NCI-H2107 treated with DMSO at 0.1 percent for 48 hours (cell line): ENCODE results near the gene MBP.

Experiments used
- DNase-seq: peaks from one replicate; lab custom pipeline; 2025; ENCODE audit not compliant: unreplicated experiment; lab: John Stamatoyannopoulos, UW

Gene MBP

DNA sequence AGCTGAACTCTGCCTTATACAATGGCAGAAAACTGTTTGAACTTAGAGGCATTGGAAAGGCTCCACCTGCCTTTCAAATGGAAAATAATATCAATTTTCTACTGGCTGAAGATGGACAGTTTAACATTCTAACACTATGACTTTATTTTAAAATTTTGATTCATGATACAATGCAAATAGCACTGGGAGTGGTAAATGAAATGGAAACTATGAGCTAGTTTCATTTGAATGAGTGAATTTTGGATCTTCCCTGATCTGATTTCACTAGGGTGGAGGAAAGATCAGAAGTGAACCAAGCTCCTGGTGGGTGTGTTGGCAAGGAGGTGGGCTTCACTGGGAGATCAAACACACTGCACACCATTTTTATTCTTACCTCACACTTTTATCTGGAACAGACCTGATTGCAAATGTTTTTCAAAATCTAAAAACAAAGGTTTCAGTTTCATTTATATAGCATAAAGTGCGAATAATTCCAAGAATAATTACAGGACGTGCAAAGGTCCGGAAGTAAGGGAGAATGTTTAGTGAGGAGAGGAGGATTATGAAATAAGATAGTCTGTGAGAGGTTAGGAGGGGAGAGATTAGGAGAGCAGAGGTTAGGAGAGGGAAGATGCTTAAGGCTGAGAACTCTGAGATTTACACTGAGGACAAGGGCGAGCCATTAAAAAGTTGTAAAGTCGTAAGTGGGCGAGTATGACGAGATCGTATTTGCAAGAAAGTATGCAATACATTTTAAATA, 18.6 kb upstream of the MBP start:
- no peak for DNase-seq

DNA sequence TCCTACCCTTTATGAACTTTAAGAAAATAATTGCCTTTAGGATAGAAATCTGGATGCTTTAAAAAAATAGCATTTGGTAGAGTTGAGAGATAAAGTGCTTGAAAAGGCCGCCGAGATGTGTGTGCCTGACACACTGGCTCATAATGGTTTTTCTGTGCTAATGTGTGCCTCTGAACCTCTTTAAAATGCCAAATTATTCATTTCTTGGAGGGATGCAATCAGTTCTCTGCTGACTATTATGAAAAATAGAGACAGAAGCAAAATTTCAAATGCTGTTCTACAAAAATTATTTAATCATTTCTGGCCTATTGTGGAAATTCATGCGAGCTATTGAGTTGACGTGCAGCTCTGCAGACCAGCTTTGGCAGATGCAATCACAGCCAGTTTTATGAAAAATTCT, 18.0 kb upstream of the MBP start:
- no peak for DNase-seq

DNA sequence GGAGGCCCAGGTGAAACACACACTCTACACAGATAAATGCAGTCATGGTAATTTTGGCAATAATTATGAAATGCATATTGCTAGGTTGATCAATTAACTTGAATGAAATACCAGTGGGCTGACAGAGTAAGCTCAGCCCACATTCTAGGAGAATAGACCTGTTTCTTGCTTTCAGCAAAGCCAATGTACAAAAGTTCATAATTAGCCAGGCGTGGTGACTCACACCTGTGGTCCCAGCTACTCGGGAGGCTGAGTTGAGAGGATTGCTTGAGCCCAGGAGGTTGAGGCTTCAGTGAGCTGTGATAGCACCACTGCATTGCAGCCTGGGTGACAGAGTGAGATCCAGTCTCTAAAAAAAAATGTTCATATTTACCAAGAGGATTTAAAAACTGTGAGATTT, 15.7 kb upstream of the MBP start:
- DNase-seq: no peak

DNA sequence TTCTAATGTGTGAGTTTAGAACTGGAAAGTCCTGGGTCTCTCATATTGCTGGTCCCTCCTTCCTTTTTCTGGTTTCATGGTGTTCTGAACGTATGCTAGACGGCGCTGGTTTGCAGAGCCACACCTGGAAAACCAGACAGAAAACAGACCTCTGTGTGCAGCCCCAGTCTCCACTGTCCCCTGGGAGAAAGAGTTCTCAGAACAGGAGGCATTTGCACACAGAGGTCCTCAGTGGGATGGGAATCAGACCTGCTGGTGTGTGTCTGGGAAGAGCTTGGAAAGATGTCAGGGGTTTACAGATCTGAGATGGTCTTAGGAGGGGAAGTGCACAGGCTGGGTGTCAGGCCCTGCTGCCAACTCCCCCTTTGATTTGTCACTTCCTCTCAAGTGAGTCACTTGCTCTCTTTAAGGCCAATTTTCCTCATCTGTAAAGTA, 14.9 kb upstream of the MBP start:
- DNase-seq: no peak

DNA sequence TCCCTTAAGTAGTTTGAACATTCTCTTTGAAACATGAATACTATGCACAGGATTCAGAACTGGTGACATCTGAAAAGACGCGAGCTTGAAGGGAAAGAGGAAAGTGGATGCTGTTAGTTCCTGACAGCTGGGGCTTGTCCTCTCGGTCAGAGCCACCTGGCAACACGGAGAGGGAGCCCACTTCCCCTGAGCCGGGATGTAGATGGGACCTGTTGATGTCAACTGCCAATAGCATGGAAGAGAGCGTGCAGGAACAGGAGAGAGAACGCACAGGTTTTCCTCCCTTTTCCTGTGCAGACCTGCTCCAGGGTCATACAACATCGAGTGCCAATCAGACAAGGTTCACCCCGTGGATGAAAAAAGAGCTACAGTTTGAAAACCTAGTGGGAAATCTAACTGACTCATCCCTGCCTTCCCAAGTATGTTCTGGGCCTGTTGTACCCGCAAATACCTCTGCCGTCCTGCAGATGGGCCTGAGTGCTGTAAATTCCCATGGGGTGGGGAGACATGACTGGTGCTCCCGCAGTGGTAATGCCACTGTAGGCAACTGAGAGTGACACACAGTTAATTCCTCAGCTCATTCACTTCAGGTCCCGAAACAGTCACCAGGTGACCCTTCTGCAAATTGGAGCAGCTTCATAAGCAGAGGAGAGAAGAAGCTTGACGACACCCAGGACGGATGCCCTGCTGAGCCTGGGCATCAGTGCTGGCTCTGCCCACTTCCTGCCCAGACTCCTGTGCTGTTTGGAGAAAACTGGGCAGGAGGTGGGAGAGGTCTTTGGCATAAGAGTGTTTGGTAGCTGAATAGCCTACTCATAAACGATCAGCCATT, 13.9 kb upstream of the MBP start:
- no peak for DNase-seq

DNA sequence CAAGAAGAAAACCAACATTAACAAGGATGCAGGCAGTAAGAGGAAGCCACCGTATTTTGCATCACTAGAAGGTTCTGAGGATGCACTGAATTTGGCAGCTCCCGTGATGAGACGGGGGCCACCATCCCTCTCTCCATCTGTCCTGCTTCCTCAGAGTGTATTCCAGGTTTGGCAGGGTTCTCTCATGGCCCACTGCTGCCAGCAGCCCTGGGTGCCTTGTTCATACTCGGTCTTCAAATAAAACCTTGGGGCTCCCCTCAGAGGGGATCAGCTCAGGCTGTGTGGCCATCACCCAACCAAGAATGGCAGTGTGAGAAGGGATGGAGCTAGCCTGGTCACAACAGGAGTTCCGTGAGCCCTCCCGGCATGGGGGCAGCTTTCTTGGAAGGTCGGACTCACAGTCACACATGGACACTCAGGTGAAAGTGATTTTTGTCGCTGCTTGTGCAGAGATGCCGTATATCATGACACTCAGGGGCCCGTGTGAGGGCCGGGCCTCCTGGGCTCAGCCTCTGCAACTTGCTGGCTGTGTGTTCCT, 12.8 kb upstream of the MBP start:
- no peak for DNase-seq

DNA sequence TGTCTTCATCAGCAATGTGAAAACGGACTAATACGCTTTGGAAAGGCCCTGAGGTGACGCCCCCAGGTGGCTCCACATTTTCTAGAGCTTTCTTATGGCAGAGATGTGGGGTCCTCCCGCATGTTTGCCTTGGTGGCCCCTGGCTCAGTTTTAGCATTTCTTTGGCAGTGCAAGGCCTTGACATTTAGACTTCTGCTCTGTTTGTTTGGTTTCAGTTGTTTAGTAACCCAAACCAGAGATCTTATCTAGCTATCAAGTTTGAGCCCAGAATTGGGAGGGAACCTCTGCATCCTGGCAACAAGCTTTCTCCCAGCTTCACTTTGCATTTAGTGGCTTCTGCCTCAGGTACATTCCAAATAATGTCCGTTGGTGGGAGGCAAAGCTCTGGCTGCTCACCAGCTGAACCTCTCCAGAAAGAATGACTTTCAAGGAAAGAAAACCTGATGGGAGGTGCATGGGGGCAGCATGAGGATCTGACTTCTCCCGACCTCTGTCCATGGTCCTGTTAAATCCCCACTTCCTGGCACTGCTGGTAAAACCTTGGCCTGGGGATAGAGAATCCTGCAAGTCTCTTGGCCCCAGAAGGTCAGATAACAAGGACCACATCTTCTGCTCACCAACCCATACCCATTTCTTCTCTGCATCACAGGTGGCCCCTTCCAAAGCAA, 12.0 kb upstream of the MBP start:
- DNase-seq: no peak

DNA sequence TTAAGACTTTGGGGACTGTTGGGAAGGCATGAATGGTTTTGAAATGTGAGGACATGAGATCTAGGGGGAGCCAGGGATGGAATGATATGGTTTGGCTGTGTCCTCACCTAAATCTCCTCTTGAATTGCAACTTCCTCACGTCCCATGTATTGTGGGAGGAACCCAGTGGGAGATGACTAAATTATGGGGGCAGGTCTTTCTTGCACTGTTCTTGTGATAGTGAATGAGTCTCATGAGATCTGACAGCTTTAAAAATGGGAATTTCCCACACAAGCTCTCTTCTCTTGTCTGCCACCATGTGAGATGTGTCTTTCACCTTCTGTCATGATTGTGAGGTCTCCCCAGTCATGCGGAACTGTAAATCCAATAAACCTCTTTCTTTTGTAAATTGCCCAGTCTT, 11.5 kb upstream of the MBP start:
- DNase-seq: no peak

DNA sequence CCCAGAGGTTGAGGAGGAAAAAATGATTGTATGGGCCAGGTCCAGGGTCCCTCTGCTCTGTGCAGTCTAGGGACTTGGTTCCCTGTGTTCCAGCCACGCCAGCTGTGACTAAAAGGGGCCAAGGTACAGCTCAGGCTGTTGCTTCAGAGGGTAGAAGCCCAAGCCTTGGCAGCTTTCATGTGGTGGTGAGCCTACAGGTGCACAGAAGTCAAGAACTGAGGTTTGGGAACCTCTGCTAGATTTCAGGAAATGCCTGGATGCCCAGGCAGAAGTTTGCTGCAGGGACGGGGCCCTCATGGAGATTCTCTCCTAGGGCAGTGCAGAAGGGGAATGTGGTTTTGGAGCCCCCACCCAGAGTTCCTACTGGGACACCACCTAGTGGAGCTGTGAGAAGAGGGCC, 10.6 kb upstream of the MBP start:
- no peak for DNase-seq

DNA sequence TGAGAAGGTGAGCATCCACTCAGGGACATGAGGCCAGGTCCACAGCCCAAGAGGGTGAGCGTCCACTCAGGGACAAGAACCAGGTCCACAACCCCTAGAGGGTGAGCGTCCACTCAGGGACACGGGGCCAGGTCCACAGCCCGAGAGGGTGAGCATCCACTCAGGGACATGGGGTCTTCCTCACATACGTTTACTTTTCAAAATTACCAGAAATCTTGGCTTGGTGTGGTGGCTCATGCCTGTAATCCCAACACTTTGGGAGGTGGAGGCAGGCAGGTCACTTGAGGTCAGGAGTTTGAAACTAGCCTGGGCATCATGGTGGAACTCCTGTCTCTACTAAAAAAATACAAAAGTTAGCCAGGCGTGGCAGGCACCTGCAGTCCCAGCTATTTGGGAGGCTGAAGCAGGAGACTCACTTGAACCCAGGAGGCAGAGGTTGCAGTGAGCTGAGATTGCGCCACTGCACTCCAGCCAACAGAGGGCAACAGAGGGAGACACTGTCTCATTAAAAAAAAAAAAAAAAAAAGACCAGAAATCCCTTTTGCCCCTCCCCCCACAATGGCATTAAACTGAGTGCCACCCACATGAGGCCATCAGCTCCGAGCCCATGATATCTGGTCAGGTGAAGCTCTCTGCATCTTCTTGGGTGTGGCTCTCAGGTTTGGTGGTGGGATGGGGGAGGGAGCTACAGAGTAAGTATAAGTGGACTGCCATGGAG, 9.0 kb upstream of the MBP start:
- DNase-seq: no peak

DNA sequence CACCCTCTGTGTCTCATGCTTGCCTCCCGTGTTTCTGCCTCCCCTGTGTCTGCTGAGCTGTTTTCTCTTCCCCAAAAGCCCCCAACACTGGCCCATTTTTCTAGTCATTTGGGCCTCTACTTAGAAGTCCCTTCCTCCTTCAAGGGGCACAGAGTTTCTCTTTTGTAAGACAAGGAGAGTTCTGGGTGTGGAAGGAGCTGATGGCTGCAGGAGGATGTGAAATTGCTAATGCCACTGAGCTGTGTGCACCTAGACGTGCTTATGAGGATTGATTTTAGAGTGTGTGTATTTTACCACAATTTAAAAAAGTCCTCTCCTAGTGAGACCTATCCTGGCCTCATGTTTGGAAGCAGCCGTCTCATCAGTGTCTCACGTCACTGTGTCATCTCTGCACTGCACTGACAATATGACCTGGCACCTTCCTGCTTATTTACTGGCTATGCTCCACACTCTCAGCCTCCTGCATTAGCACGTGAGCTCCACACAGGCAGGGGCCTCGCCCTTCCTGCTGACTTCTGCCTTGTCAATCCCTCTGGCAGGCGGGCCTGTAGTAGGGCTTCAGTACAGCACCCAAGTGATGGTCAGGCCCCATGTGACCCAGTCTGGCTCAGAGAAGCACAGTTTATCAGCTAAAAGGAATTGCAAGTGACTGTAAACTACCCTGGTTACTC, 8.0 kb upstream of the MBP start:
- DNase-seq: no peak

DNA sequence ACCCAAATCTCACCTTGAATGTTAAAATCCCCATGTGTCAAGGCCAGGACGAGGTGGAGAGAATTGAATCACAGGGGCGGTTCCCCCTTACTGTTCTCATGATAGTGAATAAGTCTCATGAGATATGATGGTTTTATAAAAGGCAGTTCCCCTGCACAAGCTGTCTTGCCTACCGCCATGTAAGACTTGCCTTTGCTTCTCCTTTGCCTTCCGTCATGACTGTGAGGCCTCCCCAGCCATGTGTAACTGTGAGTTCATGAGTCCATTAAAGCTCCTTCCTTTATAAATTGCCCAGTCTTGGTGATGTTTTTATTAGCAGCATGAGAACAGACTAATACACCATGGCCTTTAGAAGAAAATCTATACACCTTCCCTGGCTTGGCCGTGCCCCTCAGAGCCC, 7.4 kb upstream of the MBP start:
- DNase-seq: no peak

DNA sequence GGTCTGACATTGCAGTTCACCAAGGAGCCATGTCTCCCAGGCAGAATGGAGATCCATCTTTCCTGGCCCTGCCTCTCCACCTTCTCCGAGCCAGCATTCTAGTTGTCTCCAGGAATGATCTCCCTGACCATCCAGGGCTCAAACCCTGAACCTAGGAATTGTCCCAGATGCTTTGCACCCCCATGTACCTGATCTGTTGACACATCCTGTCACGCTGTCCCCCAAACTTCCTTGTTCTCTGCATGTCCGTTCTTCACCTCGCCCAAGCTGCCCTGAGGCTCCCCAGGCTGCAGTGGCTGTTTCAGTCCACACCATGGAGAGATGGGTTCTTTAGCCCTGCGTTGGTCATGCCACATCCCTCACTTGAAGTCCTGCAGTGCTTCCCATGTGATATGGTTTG, 7.0 kb upstream of the MBP start:
- DNase-seq: no peak

DNA sequence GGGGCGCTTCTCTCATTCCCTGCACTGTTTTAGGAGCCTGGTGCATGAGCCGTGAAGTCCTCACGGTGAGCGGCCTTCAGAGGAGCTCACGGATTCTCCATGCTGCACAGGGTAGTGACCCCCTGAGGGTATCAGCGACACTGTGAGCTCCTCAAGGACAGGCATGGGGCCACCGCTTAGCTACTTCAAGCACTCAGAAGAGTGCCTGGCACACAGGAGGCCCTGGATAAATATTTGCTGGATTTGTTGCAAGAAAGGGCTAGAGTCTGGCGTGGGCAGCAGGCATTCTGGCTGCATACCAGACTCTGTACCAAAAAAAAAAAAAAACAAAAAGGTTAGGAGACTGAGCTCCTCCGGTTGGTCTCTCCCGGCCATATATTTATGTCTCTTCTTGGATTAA, 5.7 kb upstream of the MBP start:
- no peak for DNase-seq

DNA sequence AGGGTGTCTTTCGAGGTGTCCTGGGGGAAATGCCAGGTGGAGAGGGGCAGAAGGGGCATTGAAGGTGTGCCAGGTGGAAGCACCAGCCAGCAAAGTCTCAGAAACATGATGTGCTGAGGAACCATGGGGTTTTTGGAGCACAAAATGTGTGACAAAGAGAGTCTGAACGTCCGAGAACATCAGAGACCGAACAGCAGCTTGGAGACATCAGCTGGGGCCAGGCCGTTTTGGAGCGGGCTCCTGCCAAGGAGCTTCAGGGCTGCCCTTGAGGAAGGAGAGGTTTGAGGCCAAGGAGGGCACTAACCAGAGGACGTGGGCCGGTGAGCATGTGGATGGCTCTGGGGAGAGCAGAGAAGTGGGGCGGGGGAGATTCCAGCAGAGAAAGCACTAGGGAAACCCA, 5.3 kb upstream of the MBP start:
- DNase-seq: no peak

DNA sequence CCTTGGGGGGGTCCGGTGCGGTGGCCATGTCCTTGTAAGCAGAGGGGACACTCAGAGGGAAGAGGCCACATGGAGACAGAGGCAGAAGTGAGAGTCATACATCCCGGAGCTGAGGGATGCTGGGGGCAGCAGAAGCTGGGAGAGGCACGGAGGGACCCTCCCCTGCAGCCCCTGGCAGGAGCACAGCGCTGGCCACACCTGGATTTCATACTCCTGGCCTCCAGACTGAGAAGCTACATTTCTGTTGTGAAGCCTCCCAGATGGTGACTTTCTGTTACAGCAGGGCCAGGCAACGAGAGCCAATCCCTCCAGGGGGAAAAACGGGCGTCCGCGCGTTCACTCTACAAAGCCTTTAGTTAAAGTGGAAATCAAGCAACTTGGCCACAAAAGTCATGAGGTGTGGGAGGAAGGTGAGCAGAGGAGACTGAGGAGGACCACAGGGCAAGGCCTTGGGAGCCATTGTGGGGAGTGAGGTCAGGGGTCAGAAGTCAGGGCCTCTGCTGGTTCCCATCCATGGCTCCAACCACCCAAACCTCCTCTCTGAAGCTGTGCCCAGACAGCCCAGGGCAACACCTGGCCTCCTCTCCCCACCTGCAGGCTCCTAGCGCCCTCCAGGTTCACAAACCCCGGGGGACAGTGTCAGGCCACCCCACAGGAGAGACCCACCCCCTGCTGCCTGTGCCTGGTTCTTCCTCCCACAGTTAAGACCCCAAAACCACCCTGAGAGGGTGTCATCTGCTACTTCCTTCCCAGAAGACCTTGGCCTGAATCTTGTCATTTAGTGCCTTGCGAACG, 4.5 kb upstream of the MBP start:
- no peak for DNase-seq

DNA sequence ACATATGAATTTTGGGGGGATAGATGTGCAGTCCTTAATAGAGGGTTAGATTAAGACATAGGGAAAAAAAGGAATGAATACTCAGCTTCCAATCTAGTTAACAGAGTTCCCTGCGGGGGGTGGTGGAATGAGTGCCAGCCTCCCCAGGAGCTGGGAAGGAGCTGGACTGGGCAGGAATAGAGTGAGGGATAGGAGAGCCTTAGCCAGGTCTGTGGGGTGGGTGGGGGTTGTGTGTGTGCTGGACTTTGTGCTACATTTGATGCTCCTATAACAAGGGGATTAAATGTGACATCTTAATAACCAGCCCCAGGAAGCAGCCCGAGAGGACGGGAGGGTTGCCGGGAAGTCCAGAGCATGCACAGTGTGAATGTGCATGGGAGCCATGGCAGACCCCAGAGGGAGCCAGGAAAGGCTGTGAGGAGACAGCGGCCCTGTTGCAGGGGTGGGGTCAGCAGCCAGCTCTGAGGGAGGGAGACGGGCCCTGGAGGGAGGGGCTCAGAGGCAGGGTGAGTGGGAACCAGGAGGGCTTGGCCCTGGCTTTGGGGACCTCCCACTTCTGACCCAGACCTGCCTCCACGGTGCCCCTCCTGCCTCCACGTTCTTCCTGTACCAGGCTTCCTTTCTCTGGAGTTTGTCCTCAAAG, 3.6 kb upstream of the MBP start:
- DNase-seq: no peak

DNA sequence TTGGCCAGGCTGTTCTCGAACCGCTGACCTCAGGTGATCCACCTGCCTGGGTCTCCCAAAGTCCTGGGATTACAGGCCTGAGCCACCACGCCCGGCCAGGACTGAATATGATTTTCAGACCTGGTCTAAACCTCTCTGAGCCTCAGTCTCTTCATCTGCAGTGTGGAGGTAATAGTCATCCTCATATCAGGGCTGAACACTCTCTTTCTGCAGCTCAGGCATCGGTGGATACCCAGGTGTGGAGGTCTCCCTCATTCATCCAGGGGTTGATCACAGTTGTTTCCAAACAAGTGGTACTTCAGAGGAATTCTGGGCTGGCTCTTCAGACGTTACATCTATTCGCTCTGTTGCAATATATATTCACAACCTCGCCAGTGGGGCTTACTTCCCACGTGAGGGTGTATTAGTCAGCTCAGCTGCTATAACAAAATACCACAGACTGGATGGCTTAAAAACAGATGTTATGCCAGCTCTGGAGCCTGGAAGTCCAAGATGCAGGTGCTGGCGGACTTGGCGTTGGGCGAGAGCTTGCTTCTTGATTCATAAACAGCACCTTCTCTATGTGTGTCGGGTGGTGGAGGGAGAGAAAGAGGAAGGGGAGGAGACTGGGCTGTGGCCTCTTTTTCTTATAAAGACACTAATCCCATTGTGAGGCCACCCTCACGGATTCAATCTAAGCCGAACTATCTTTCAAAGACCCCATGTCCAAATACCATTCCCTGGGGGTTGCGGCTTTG, 2.9 kb upstream of the MBP start:
- DNase-seq: no peak

DNA sequence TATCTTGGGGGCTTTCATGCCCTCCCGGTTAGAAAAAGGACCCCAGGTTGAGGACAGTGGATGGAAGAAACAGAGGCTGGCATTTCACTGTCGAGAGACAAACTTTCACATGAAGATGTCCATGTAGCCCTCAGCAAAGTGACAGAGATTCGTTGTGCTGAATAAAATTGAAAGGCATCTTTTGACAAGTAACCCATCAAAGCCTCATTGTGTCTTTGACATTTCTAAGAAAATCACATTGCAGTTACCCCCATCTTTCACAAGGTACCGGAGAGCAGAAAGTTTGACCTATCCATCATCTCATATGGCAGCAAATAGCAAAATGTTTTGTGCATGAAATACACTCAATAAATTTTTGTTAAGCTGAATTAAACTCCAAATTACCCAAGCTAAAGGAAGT, 2.0 kb upstream of the MBP start:
- DNase-seq: no peak
